AG04450 (cell line): ENCODE data around the gene PRKRA. TPM values are rescaled to one million over a fixed set of nuclear protein-coding genes. Genes with fewer than 3 reads are reported as not detected.

Experiments used
- CTCF ChIA-PET: fragments of 300-600, 350-600 bp; formaldehyde crosslinking; extraction: SDS; loops from one replicate; lab custom pipeline; 2022; ENCODE audit warnings: antibody characterized with exemption, inconsistent platforms; lab: Charles Lee
- POLR2A ChIA-PET: fragments of 350-600 bp; formaldehyde crosslinking; extraction: SDS; loops from one replicate; lab custom pipeline; 2021; ENCODE audit warnings: antibody characterized with exemption, inconsistent platforms; lab: Yijun Ruan, JAX
- DNase-seq: peaks from one replicate; pipeline ENCODE4 v3.0.0-alpha.2; 2011; ENCODE audit warnings: low read depth, low spot score
- H3K27ac ChIP-seq: one replicate; pipeline ENCODE4 v1.5.1; 2012; ENCODE audit warnings: low read depth, low read length, control low read depth
- H3K27me3 ChIP-seq: one replicate; pipeline ENCODE4 v1.6.0; 2012; ENCODE audit warnings: low read length; ENCODE audit not compliant: control insufficient read depth, insufficient read depth
- H3K4me3 ChIP-seq: 2 replicates; pipeline ENCODE4 v1.5.1; 2011; ENCODE audit warnings: mild to moderate bottlenecking, low read depth, low read length, control low read depth
- H3K9me3 ChIP-seq: 2 replicates; pipeline ENCODE4 v1.5.1; 2012; ENCODE audit warnings: low read length; ENCODE audit not compliant: control insufficient read depth, insufficient read depth
- CTCF ChIP-seq: IDR thresholded peaks from 2 replicates; pipeline ENCODE4 v1.5.1; 2011; ENCODE audit warnings: low read depth, low read length, control low read depth, inconsistent platforms
- polyA plus RNA-seq: library from polyadenylated mRNA; depleted of rRNA; stranded (reverse); fragments of >200 nt; gene quantifications from 2 replicates; pipeline ENCODE4 v1.2.3, GENCODE V29; 2011

The PRKRA gene
- polyA plus RNA-seq, 1 experiment: 58.6 TPM

GRCh38 chr2:178395295-178395694 is 55.7 kb downstream of the PRKRA start:
- H3K9me3 ChIP-seq: no peaks in the 10 kb centered on the region
- TF ChIP-seq CTCF: no peak
- no peak overlapping the region for H3K27ac ChIP-seq
- POLR2A ChIA-PET: no interaction called here
- H3K4me3 ChIP-seq: no peak overlapping the region
- CTCF ChIA-PET: interaction anchor here (0.7 to 18.2 kb wide), 13 partner anchors 10 to 283 kb away, joined by 3 to 389 read pairs (median 4); partner anchors contain the start of gene RBM45
- DNase-seq: no peak
- no peaks in the 10 kb centered on the region for H3K27me3 ChIP-seq

- CTCF ChIA-PET: interaction anchor here (0.7 to 18.2 kb wide), 13 partner anchors 11 to 412 kb away, joined by 3 to 389 read pairs (median 4); partner anchors contain the start of gene RBM45
- no peak for DNase-seq
- Histone ChIP-seq H3K27me3 (no peaks in the 10 kb centered on the region), H3K4me3 (no peak overlapping the region), H3K9me3 (no peaks in the 10 kb centered on the region), H3K27ac (no peak overlapping the region)
- POLR2A ChIA-PET: no interaction called here
- no peak for TF ChIP-seq CTCF
Measured at GRCh38 chr2:178394859-178395258, 56.1 kb downstream of the PRKRA start.

GRCh38 chr2:178392215-178392614 is 58.8 kb downstream of the PRKRA start:
- TF ChIP-seq CTCF: no peak
- CTCF ChIA-PET: interaction anchor here (0.6 to 18.2 kb wide), 4 partner anchors 24 to 494 kb away, joined by 3 to 389 read pairs (median 10); partner anchors contain the start of gene RBM45
- POLR2A ChIA-PET: no interaction called here
- Histone ChIP-seq H3K27ac (no peak overlapping the region), H3K27me3 (no peaks in the 10 kb centered on the region), H3K4me3 (no peak overlapping the region), H3K9me3 (no peaks in the 10 kb centered on the region)
- no peak for DNase-seq

- CTCF ChIA-PET: interaction anchor here (2.6 to 18.2 kb wide), 2 partner anchors 25 to 280 kb away, joined by 14 to 389 read pairs; partner anchors contain the start of gene RBM45
- Histone ChIP-seq H3K4me3 (no peak overlapping the region), H3K27me3 (no peaks in the 10 kb centered on the region), H3K27ac (no peak overlapping the region), H3K9me3 (no peaks in the 10 kb centered on the region)
- DNase-seq: no peak
- POLR2A ChIA-PET: no interaction called here
- no peak for TF ChIP-seq CTCF
Measured at GRCh38 chr2:178391701-178392100, 59.3 kb downstream of the PRKRA start.

- no peak for TF ChIP-seq CTCF
- ChIA-PET CTCF (no interaction called here), POLR2A (no interaction called here)
Measured at GRCh38 chr2:178388287-178388686, 62.7 kb downstream of the PRKRA start.

More at GRCh38 chr2:178388287-178388686, 62.7 kb downstream of the PRKRA start:
- Histone ChIP-seq H3K4me3 (no peak overlapping the region), H3K27me3 (no peaks in the 10 kb centered on the region), H3K9me3 (no peaks in the 10 kb centered on the region), H3K27ac (no peak overlapping the region)
- no peak for DNase-seq
